Hepatocyte (in vitro differentiated cells): ENCODE results near the gene PRELP. TPM values are rescaled to one million over a fixed set of nuclear protein-coding genes. Genes with fewer than 3 reads are reported as not detected.

Source experiments
- DNase-seq: peaks from one replicate; pipeline ENCODE4 v3.0.0-alpha.2; 2016; ENCODE audit warnings: low spot score
- H2AFZ ChIP-seq: fragments of 200-600 bp; sonication (generic); 2 replicates; pipeline ENCODE4 v1.6.0; 2016; ENCODE audit warnings: antibody characterized with exemption, mild to moderate bottlenecking
- H3K27ac ChIP-seq: fragments of 200-600 bp; sonication (generic); 2 replicates; pipeline ENCODE4 v1.5.1; 2016; ENCODE audit warnings: mild to moderate bottlenecking
- H3K27me3 ChIP-seq: fragments of 200-600 bp; sonication (generic); 2 replicates; pipeline ENCODE4 v1.6.1; 2016
- H3K36me3 ChIP-seq: fragments of 200-600 bp; sonication (generic); replicated peaks from 2 replicates; pipeline ENCODE4 v1.5.1; 2016; ENCODE audit warnings: low read depth; ENCODE audit not compliant: insufficient read depth
- H3K4me1 ChIP-seq: fragments of 200-600 bp; sonication (generic); 2 replicates; pipeline ENCODE4 v1.5.1; 2016; ENCODE audit warnings: mild to moderate bottlenecking, moderate library complexity; ENCODE audit not compliant: insufficient read depth
- H3K4me2 ChIP-seq: fragments of 200-600 bp; sonication (generic); 2 replicates; pipeline ENCODE4 v1.6.0; 2016
- H3K4me3 ChIP-seq: fragments of 200-600 bp; sonication (generic); 2 replicates; pipeline ENCODE4 v1.5.1; 2016; ENCODE audit warnings: mild to moderate bottlenecking
- H3K79me2 ChIP-seq: fragments of 200-600 bp; sonication (generic); 2 replicates; pipeline ENCODE4 v1.6.0; 2017; ENCODE audit warnings: mild to moderate bottlenecking
- H3K9me2 ChIP-seq: fragments of 200-600 bp; sonication (generic); replicated peaks from 2 replicates; pipeline ENCODE4 v1.6.0; 2017; ENCODE audit warnings: mild to moderate bottlenecking; ENCODE audit not compliant: insufficient read depth
- H3K9me3 ChIP-seq: fragments of 200-600 bp; sonication (generic); 2 replicates; pipeline ENCODE4 v1.5.1; 2016; ENCODE audit warnings: low read depth, mild to moderate bottlenecking
- H4K20me1 ChIP-seq: fragments of 200-600 bp; sonication (generic); 2 replicates; pipeline ENCODE4 v1.6.0; 2016; ENCODE audit warnings: mild to moderate bottlenecking; ENCODE audit not compliant: insufficient read depth, poor library complexity, severe bottlenecking
- EZH2 ChIP-seq: fragments of 200-600 bp; sonication (generic); IDR thresholded peaks from 2 replicates; pipeline ENCODE4 v1.6.1; 2016; ENCODE audit warnings: antibody characterized with exemption, mild to moderate bottlenecking, borderline replicate concordance
- EZH2phosphoT487 ChIP-seq: fragments of 200-600 bp; sonication (generic); IDR thresholded peaks from one replicate; pipeline ENCODE4 v1.6.1; 2018; ENCODE audit warnings: antibody characterized with exemption, mild to moderate bottlenecking, low read depth, moderate library complexity; ENCODE audit not compliant: unreplicated experiment, severe bottlenecking
- WGBS: methylation state at CpG from one replicate; pipeline ENCODE4 v1.1.6; 2016; ENCODE audit warnings: low lambda C conversion rate; ENCODE audit errors: missing lambda C conversion rate; 5-methylcytosine and 5-hydroxymethylcytosine counted together
- polyA plus RNA-seq: library from polyadenylated mRNA; unstranded; fragments of >200 nt; fragmentation: Nextera tagmentation; extraction: Ambion mirVana; gene quantifications from 2 replicates; pipeline ENCODE4 v1.2.1, GENCODE V29; 2016
- total RNA-seq: library from RNA; depleted of rRNA; stranded (reverse); fragments of >200 nt; gene quantifications from 2 replicates; pipeline ENCODE4 v1.2.3, GENCODE V29; 2014
- TF ChIP-seq, protein P1 (sequence below): fragments of 200-600 bp; sonication (generic); IDR thresholded peaks from 2 replicates; pipeline ENCODE4 v1.5.1; 2016; ENCODE audit warnings: antibody characterized with exemption, mild to moderate bottlenecking; ENCODE audit not compliant: poor library complexity

PRELP gene
- total and polyA plus RNA-seq, 2 experiments from 2014 or later = 0.83 to 10.8 TPM

DNA sequence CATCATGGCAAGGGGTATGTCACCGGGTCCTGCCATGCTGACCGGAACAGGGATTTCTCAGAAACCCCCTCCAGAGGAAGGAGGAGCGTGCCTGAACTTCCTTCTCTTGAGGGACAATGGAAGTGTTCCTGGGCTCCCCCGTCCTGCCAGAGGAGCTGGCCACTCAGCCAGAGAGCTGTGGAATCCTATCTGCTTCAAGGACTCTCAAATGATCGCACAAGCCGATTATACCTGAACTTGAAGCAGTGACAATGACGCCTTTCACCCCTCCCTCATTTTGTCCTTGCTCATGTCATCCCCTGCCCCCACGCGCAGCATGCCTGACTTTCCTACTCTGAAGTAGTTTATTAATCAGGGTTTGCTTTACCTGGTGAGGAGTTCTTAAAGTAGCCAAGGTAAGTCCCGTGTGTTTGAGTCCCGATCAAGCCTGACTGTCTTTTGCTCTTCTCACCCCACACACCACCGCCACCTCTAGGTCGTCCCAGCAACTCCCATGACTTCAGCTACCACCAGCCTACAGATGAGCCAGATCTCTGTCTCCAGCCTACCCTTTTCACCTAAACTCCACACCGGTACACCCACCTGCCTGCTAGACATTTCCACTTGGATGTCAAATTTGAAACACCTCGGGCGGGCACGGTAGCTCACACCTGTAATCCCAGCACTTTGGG lies 25.0 kb upstream of the PRELP start:
- Histone ChIP-seq H3K27ac (peak overlapping the region; percentile 45), H3K4me2 (no peak overlapping the region), H3K4me3 (no peak overlapping the region), H3K79me2 (no peaks in the 10 kb centered on the region), H3K36me3 (no peaks in the 10 kb centered on the region), H3K9me2 (no peaks in the 10 kb centered on the region), H4K20me1 (no peaks in the 10 kb centered on the region), H3K4me1 (peaks cover 17% of the 10 kb centered on the region), H2AFZ (peak overlapping the region; percentile 19), H3K9me3 (no peaks in the 10 kb centered on the region), H3K27me3 (no peaks in the 10 kb centered on the region)
- TF ChIP-seq, protein P1, sequence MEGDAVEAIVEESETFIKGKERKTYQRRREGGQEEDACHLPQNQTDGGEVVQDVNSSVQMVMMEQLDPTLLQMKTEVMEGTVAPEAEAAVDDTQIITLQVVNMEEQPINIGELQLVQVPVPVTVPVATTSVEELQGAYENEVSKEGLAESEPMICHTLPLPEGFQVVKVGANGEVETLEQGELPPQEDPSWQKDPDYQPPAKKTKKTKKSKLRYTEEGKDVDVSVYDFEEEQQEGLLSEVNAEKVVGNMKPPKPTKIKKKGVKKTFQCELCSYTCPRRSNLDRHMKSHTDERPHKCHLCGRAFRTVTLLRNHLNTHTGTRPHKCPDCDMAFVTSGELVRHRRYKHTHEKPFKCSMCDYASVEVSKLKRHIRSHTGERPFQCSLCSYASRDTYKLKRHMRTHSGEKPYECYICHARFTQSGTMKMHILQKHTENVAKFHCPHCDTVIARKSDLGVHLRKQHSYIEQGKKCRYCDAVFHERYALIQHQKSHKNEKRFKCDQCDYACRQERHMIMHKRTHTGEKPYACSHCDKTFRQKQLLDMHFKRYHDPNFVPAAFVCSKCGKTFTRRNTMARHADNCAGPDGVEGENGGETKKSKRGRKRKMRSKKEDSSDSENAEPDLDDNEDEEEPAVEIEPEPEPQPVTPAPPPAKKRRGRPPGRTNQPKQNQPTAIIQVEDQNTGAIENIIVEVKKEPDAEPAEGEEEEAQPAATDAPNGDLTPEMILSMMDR = peak; percentile 5
- TF ChIP-seq EZH2 = no peak
- 68% methylated on average over 17 of the region's 17 CpGs for WGBS
- no peak for DNase-seq

DNA sequence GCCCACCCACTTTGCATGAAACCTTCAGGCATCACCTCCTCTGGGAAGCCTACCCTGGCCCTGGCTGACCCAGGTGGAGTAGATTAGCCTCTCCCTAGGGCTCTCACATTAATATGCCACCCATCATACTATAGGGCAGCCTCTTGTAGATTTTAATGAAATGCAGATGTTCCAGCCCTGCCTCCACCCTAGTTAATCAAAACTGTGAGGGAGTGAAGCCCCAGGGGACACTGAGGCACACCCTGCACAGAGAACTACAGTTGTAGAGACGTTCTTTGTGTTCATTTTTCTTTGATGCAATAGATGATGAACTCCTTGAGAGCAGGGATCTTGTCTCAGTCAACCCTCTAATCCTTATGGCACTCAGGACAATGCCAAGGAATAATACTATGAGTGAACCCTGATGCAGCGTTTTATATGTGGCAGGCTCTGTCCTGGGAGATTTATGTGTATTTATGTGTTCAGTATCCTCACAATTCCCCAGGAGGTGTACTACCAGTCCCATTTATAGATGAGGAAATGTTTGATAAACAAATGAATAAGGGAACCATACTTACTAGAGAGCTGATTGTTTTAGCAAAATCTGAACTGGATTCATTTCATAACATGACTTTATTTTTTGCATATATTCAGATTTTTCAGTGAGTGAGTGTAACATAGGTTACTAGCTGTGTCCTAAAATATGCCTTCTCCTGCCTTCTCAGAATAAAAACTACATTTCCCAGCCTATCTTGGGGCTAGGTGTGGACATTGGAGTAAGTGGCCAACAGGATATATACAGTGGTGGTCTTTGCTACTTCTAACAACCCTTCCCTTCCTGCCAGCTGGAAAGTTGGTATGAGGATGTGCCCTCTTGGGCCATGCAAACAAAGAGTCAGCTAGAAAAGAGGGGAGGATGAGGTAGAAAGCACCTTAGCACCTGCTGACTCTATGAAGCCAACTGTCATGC lies 23.5 kb upstream of the PRELP start:
- Histone ChIP-seq H2AFZ (no peak overlapping the region), H3K9me2 (no peaks in the 10 kb centered on the region), H3K36me3 (no peaks in the 10 kb centered on the region), H3K79me2 (no peaks in the 10 kb centered on the region), H3K27me3 (no peaks in the 10 kb centered on the region), H3K4me3 (no peak overlapping the region), H3K27ac (no peak overlapping the region), H3K4me2 (no peak overlapping the region), H3K9me3 (no peaks in the 10 kb centered on the region), H4K20me1 (no peaks in the 10 kb centered on the region), H3K4me1 (peaks cover 17% of the 10 kb centered on the region)
- DNase-seq = no peak
- TF ChIP-seq EZH2 = no peak
- TF ChIP-seq EZH2phosphoT487 = no peak
- TF ChIP-seq, protein P1 = no peak
- WGBS = 59% methylated on average over 2 of the region's 2 CpGs

DNA sequence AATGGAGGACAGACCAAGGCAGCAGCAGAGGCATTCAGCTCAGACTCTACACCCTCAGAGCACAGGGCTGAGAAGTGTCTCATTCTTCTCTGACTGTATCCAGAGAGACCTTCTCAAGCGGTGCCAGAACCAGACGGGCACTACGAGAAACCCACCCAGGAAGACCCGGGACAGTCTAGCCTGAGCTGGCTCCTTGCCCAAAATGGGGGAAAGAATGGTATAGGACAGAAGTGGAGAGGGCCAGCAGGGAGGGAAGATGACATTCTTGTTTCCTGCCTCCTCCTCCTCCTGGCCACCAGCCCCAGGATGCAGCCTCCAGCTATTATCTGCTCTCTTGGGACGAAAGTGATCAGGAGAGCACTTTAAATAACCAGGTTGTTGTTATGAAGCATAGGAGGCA lies 22.6 kb upstream of the PRELP start:
- Histone ChIP-seq H3K4me1 (peaks cover 13% of the 10 kb centered on the region), H3K9me2 (no peaks in the 10 kb centered on the region), H3K4me3 (no peak overlapping the region), H3K9me3 (no peaks in the 10 kb centered on the region), H2AFZ (no peak overlapping the region), H3K27me3 (no peaks in the 10 kb centered on the region), H3K4me2 (no peak overlapping the region), H3K79me2 (no peaks in the 10 kb centered on the region), H3K36me3 (no peaks in the 10 kb centered on the region), H4K20me1 (no peaks in the 10 kb centered on the region), H3K27ac (no peak overlapping the region)
- WGBS = 81% methylated on average over 5 of the region's 5 CpGs
- no peak for DNase-seq
- TF ChIP-seq EZH2phosphoT487 (no peak), EZH2 (no peak)
- TF ChIP-seq, protein P1 = no peak
